HCT116 (cell line): ENCODE results near the gene MAPK1. TPM values are rescaled to one million over a fixed set of nuclear protein-coding genes. Genes with fewer than 3 reads are reported as not detected.

Experiments used
- ATF3 ChIP-seq: IDR thresholded peaks from 2 replicates; pipeline ENCODE4 v1.6.1; 2012
- CBX3 ChIP-seq: IDR thresholded peaks from 2 replicates; pipeline ENCODE4 v1.6.1; 2012; ENCODE audit warnings: low read depth
- EZH2 ChIP-seq: fragments of 200-600 bp; sonication (generic); IDR thresholded peaks from 2 replicates; pipeline ENCODE4 v1.6.1; 2017; ENCODE audit warnings: antibody characterized with exemption, mixed run types
- EZH2phosphoT487 ChIP-seq: fragments of 200-600 bp; IDR thresholded peaks from 2 replicates; pipeline ENCODE4 v1.6.1; 2018; ENCODE audit warnings: antibody characterized with exemption, borderline replicate concordance
- JUND ChIP-seq: IDR thresholded peaks from 2 replicates; pipeline ENCODE4 v1.6.1; 2012
- RAD21 ChIP-seq: IDR thresholded peaks from 2 replicates; pipeline ENCODE4 v1.6.1; 2012; ENCODE audit warnings: low read depth, mild to moderate bottlenecking
- REST ChIP-seq: IDR thresholded peaks from 2 replicates; pipeline ENCODE4 v1.6.1; 2012; ENCODE audit warnings: low read depth
- SP1 ChIP-seq: IDR thresholded peaks from 2 replicates; pipeline ENCODE4 v1.6.1; 2012; ENCODE audit warnings: low read depth
- SRF ChIP-seq: IDR thresholded peaks from 2 replicates; pipeline ENCODE4 v1.6.1; 2012; ENCODE audit warnings: low read depth
- TCF7L2 ChIP-seq: IDR thresholded peaks from 2 replicates; pipeline ENCODE4 v1.7.0; 2011; ENCODE audit warnings: borderline replicate concordance, inconsistent platforms; ENCODE audit not compliant: insufficient read depth, insufficient read length; ENCODE audit errors: extremely low read depth
- ZFX ChIP-seq: fragments of 450-650 bp; IDR thresholded peaks from 2 replicates; pipeline ENCODE4 v1.6.1; 2017
- total RNA-seq: library from RNA; stranded (reverse); gene quantifications from one replicate; pipeline ENCODE4 v1.2.1, GENCODE V29; 2021; ENCODE audit not compliant: unreplicated experiment

The MAPK1 gene
- total RNA-seq, 1 experiment from 2014 or later = 137 TPM

DNA sequence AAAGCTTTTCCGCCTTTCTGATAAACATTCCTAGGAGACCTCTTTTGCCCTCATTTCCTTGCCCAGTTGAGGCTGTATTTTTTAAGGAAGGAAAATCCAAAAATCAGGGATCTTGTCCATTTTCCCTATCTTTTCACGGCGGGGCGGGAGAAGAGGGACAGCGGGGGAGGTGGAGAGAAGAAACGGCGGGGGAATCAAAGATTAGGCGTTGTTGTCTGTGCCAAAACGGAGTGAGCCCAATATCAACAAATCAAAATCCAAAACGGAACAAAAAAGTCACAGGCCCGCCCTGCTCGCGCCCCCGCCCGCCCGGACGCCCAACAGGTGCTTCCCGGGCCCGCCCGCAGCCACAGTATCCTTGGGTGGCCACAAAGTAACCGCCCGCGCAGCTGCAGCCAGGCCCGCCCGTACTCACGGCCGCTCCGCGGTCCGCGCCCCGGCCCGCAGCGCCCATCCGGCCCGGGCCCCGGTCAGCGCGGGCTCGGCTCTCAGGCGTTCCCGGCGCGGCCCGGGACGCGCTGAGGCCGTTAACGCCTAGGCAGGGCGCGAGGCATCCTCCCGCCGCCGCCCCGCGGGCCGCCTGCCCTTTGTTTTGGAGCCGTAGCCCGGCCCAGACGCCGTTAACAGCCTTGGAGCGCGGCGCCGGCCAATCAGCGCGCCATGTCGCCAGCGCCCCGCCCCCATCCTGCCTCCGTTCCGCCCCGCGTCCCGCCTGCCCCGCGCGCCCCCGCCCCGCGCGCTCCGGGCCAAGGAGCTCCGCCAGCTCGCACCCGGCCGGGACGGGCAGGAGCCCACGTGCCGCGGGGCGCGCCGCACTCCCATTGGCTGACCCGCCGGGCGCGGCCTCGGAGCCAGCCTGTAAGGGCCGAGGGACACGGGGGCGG lies 132.0 kb downstream of the MAPK1 start, which contains the start of gene YPEL1 (continued):
- TF ChIP-seq TCF7L2 (peak; percentile 58), RAD21 (no peak), SRF (no peak), ZFX (peak; percentile 44; the same call in 1 of the 2 replicates), EZH2 (no peak), EZH2phosphoT487 (no peak), SP1 (peak; percentile 38; the same call in 1 of the 2 replicates), JUND (no peak), CBX3 (no peak), ATF3 (no peak), REST (no peak)
